OCI-LY1 (cell line): ENCODE measurements around the gene TENM4.

Source experiments
- H2AFZ ChIP-seq: fragments of 200-600 bp; sonication (generic), shearing (Covaris generic); 2 replicates; pipeline ENCODE4 v1.6.0; 2014; ENCODE audit warnings: antibody characterized with exemption, mild to moderate bottlenecking, low read length
- H3F3A ChIP-seq: fragments of 200-600 bp; sonication (generic), shearing (Covaris generic); 2 replicates; pipeline ENCODE4 v1.6.0; 2014; ENCODE audit warnings: mild to moderate bottlenecking, antibody characterized with exemption, low read length, moderate library complexity; ENCODE audit not compliant: insufficient read depth
- H3K27ac ChIP-seq: fragments of 200-600 bp; sonication (generic); 2 replicates; pipeline ENCODE4 v1.5.1; 2014; ENCODE audit warnings: low read length, mixed run types, mild to moderate bottlenecking, low read depth; ENCODE audit not compliant: poor library complexity, severe bottlenecking
- H3K27me3 ChIP-seq: fragments of 200-600 bp; sonication (generic); 2 replicates; pipeline ENCODE4 v1.6.0; 2014; ENCODE audit warnings: antibody characterized with exemption, mild to moderate bottlenecking, low read length, moderate library complexity; ENCODE audit not compliant: insufficient read depth
- H3K36me3 ChIP-seq: fragments of 200-600 bp; sonication (generic); 2 replicates; pipeline ENCODE4 v1.6.1; 2014; ENCODE audit warnings: mild to moderate bottlenecking, antibody characterized with exemption, low read length, moderate library complexity, mixed read lengths; ENCODE audit not compliant: insufficient read depth
- H3K4me1 ChIP-seq: fragments of 200-600 bp; sonication (generic); 2 replicates; pipeline ENCODE4 v1.5.1; 2014; ENCODE audit warnings: mild to moderate bottlenecking, low read length, moderate library complexity; ENCODE audit not compliant: insufficient read depth, severe bottlenecking
- H3K4me2 ChIP-seq: fragments of 200-600 bp; sonication (generic), shearing (Covaris generic); 2 replicates; pipeline ENCODE4 v1.6.1; 2014; ENCODE audit warnings: low read length
- H3K4me3 ChIP-seq: fragments of 200-600 bp; sonication (generic); 2 replicates; pipeline ENCODE4 v1.5.1; 2014; ENCODE audit warnings: low read length, low read depth, mild to moderate bottlenecking, mixed read lengths; ENCODE audit not compliant: poor library complexity, severe bottlenecking
- H3K79me2 ChIP-seq: fragments of 200-600 bp; shearing (Covaris generic); 2 replicates; pipeline ENCODE4 v1.6.1; 2016; ENCODE audit warnings: mixed run types, low read length, mixed read lengths; ENCODE audit not compliant: insufficient read depth
- H3K9ac ChIP-seq: fragments of 200-600 bp; sonication (generic), shearing (Covaris generic); 2 replicates; pipeline ENCODE4 v1.6.1; 2014; ENCODE audit warnings: mild to moderate bottlenecking, low read length, mixed read lengths
- H3K9me2 ChIP-seq: fragments of 200-600 bp; sonication (generic), shearing (Covaris generic); 2 replicates; pipeline ENCODE4 v1.6.1; 2014; ENCODE audit warnings: low read depth, mild to moderate bottlenecking, low read length, mixed read lengths
- H3K9me3 ChIP-seq: fragments of 200-600 bp; shearing (Covaris generic); 2 replicates; pipeline ENCODE4 v1.6.1; 2014; ENCODE audit warnings: low read length, mixed read lengths
- H4K20me1 ChIP-seq: fragments of 200-600 bp; sonication (generic), shearing (Covaris generic); 2 replicates; pipeline ENCODE4 v1.6.0; 2016; ENCODE audit warnings: mild to moderate bottlenecking, low read length; ENCODE audit not compliant: insufficient read depth
- CTCF ChIP-seq: fragments of 200-600 bp; sonication (generic), shearing (Covaris generic); IDR thresholded peaks from 2 replicates; pipeline ENCODE4 v1.5.1; 2017; ENCODE audit warnings: mild to moderate bottlenecking, antibody characterized with exemption, low read length, moderate library complexity, mixed read lengths
- EZH2 ChIP-seq: fragments of 200-600 bp; sonication (generic), shearing (Covaris generic); IDR thresholded peaks from 2 replicates; pipeline ENCODE4 v1.8.0; 2017; ENCODE audit warnings: borderline replicate concordance, mixed run types, mild to moderate bottlenecking, antibody characterized with exemption, low read length, moderate library complexity, mixed read lengths

TENM4 gene

GRCh38 chr11:79201677-79202347 is 239.0 kb downstream of the TENM4 start:
- Histone ChIP-seq H4K20me1 (no peaks in the 10 kb centered on the region), H3K9ac (no peak overlapping the region), H3K4me1 (no peaks in the 10 kb centered on the region), H3K9me3 (no peaks in the 10 kb centered on the region), H3K27ac (no peak overlapping the region), H3K36me3 (no peaks in the 10 kb centered on the region), H2AFZ (no peak overlapping the region), H3K27me3 (no peaks in the 10 kb centered on the region), H3K9me2 (no peaks in the 10 kb centered on the region), H3K4me2 (no peak overlapping the region), H3F3A (no peaks in the 10 kb centered on the region), H3K79me2 (no peaks in the 10 kb centered on the region), H3K4me3 (no peak overlapping the region)
- TF ChIP-seq EZH2 = no peak
- no peak for TF ChIP-seq CTCF

- Histone ChIP-seq H3F3A (no peaks in the 10 kb centered on the region), H3K9me3 (no peaks in the 10 kb centered on the region), H3K79me2 (no peaks in the 10 kb centered on the region), H3K4me1 (no peaks in the 10 kb centered on the region), H4K20me1 (no peaks in the 10 kb centered on the region), H3K27me3 (no peaks in the 10 kb centered on the region), H3K27ac (no peak overlapping the region), H2AFZ (no peak overlapping the region), H3K9me2 (no peaks in the 10 kb centered on the region), H3K4me2 (no peak overlapping the region), H3K36me3 (no peaks in the 10 kb centered on the region), H3K4me3 (no peak overlapping the region), H3K9ac (no peak overlapping the region)
- TF ChIP-seq CTCF = no peak
- TF ChIP-seq EZH2 = no peak
Observed at GRCh38 chr11:79200398-79201070, 240.3 kb downstream of the TENM4 start.

DNA sequence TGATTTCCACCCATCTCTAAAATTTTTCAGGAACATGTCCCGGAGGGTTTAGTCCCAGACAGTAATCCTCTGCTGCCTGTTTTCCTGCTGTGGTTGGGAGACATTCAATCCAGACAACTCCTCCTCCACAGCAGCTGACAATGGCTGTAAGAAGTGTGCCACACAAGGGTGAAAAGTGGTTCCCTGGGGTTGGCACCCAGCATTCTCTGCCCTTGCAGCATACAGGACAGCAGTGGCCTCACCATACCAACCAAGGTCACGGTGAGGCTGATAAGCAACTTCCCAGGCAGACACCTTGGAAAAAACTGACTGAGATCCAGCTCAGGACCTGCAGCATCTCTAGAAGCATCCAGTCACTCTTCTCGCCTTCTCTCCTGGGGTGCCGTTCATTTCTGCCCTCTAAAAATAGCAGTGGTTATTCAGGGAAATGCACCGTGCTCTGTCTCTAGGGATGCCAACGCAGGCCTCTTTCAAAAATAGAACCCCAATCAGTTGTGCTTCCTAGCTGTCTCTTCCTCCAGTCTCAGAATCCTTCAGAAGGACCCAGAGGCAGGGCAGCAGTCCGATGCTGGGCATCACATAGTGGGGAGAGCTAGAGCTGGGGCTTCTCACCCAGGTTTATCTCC is 241.0 kb downstream of the TENM4 start:
- no peaks in the 10 kb centered on the region for H3K9me2 ChIP-seq
- H3K36me3 ChIP-seq = no peaks in the 10 kb centered on the region
- no peaks in the 10 kb centered on the region for H3F3A ChIP-seq
- TF ChIP-seq CTCF = no peak
- TF ChIP-seq EZH2 = no peak
- H3K27ac ChIP-seq = no peak overlapping the region
- H3K4me2 ChIP-seq = no peak overlapping the region
- no peaks in the 10 kb centered on the region for H3K79me2 ChIP-seq
- H3K4me3 ChIP-seq = no peak overlapping the region
- H3K27me3 ChIP-seq = no peaks in the 10 kb centered on the region
- H3K9me3 ChIP-seq = no peaks in the 10 kb centered on the region
- no peak overlapping the region for H2AFZ ChIP-seq
- no peaks in the 10 kb centered on the region for H4K20me1 ChIP-seq
- no peak overlapping the region for H3K9ac ChIP-seq
- H3K4me1 ChIP-seq = no peaks in the 10 kb centered on the region
